WTC11 (cell line): ENCODE data around the gene CCDC88B. TPM values are rescaled to one million over a fixed set of nuclear protein-coding genes. Genes with fewer than 3 reads are reported as not detected.

ENCODE experiments used
- ATAC-seq: fragments of 200-7000 bp; cut with Tn5 transposase; 2 replicates; pipeline ENCODE4 v1.10.0; 2021; ENCODE audit warnings: mild to moderate bottlenecking, moderate library complexity
- CTCF ChIA-PET: fragments of 300-600 bp; sonication (Branson Sonifier 250); formaldehyde crosslinking; loops from one replicate; lab custom pipeline; 2021; ENCODE audit warnings: antibody characterized with exemption; lab: Charles Lee
- POLR2A ChIA-PET: fragments of 350-600 bp; sonication (Branson Sonifier 250); formaldehyde crosslinking; loops from one replicate; lab custom pipeline; 2021; ENCODE audit warnings: antibody characterized with exemption; lab: Charles Lee
- DNase-seq: peaks from one replicate; pipeline ENCODE4 v3.0.0; 2021; ENCODE audit warnings: low spot score
- H3K27ac Mint-ChIP-seq: 2 replicates; pipeline ENCODE4 v1.8.0; 2021; ENCODE audit warnings: mixed read lengths
- H3K27me3 Mint-ChIP-seq: 2 replicates; pipeline ENCODE4 v1.8.0; 2021; ENCODE audit warnings: low read depth, mild to moderate bottlenecking, moderate library complexity, mixed read lengths
- H3K36me3 Mint-ChIP-seq: 2 replicates; pipeline ENCODE4 v1.8.0; 2021; ENCODE audit warnings: mixed read lengths
- H3K4me1 Mint-ChIP-seq: 2 replicates; pipeline ENCODE4 v1.8.0; 2022; ENCODE audit warnings: mixed read lengths
- H3K4me3 Mint-ChIP-seq: 2 replicates; pipeline ENCODE4 v1.8.0; 2021; ENCODE audit warnings: mild to moderate bottlenecking, moderate library complexity, mixed read lengths
- H3K9me3 Mint-ChIP-seq: 2 replicates; pipeline ENCODE4 v1.8.0; 2021; ENCODE audit warnings: mixed read lengths
- CREM ChIP-seq: sonication (generic); formaldehyde crosslinking; IDR thresholded peaks from 2 replicates; pipeline ENCODE4 v1.8.1; 2022; ENCODE audit warnings: mild to moderate bottlenecking, missing genetic modification reagents, moderate library complexity
- CTCF ChIP-seq: fragments of 200-600 bp; IDR thresholded peaks from 2 replicates; pipeline ENCODE4 v1.8.0; 2022; ENCODE audit warnings: antibody characterized with exemption
- ELF4 ChIP-seq: sonication (generic); formaldehyde crosslinking; IDR thresholded peaks from 2 replicates; pipeline ENCODE4 v1.8.1; 2022; ENCODE audit warnings: low read depth, mild to moderate bottlenecking, moderate library complexity, missing genetic modification reagents
- EMX1 ChIP-seq: fragments of 250-450 bp; sonication (Bioruptor Pico); IDR thresholded peaks from 2 replicates; pipeline ENCODE4 v1.8.0; 2021; ENCODE audit warnings: mild to moderate bottlenecking
- FOXJ3 ChIP-seq: sonication (generic); formaldehyde crosslinking; IDR thresholded peaks from 2 replicates; pipeline ENCODE4 v1.9.0; 2021; ENCODE audit warnings: missing genetic modification reagents, mild to moderate bottlenecking, borderline replicate concordance
- FOXK1 ChIP-seq: sonication (generic); formaldehyde crosslinking; IDR thresholded peaks from 2 replicates; pipeline ENCODE4 v1.8.0; 2022; ENCODE audit warnings: mild to moderate bottlenecking, moderate library complexity, missing genetic modification reagents
- GABPB1 ChIP-seq: sonication (generic); formaldehyde crosslinking; IDR thresholded peaks from 2 replicates; pipeline ENCODE4 v1.8.1; 2023; ENCODE audit warnings: mild to moderate bottlenecking, missing genetic modification reagents
- IRF2 ChIP-seq: sonication (generic); formaldehyde crosslinking; IDR thresholded peaks from 2 replicates; pipeline ENCODE4 v1.8.0; 2022; ENCODE audit warnings: low read depth, missing genetic modification reagents, borderline replicate concordance
- JAZF1 ChIP-seq: fragments of 250-450 bp; sonication (Bioruptor Pico); IDR thresholded peaks from 2 replicates; pipeline ENCODE4 v1.9.0; 2021; ENCODE audit warnings: moderate library complexity, mild to moderate bottlenecking, inconsistent platforms
- KAT7 ChIP-seq: sonication (generic); formaldehyde crosslinking; IDR thresholded peaks from 2 replicates; pipeline ENCODE4 v1.8.1; 2023; ENCODE audit warnings: missing genetic modification reagents, mild to moderate bottlenecking, borderline replicate concordance
- MYBL2 ChIP-seq: sonication (generic); formaldehyde crosslinking; IDR thresholded peaks from 2 replicates; pipeline ENCODE4 v1.8.1; 2023; ENCODE audit warnings: mild to moderate bottlenecking, moderate library complexity, missing genetic modification reagents
- NFE2L1 ChIP-seq: sonication (generic); formaldehyde crosslinking; IDR thresholded peaks from 2 replicates; pipeline ENCODE4 v1.8.1; 2023; ENCODE audit warnings: missing genetic modification reagents
- NR1H2 ChIP-seq: sonication (generic); formaldehyde crosslinking; IDR thresholded peaks from 2 replicates; pipeline ENCODE4 v1.9.0; 2021; ENCODE audit warnings: mild to moderate bottlenecking, moderate library complexity, missing genetic modification reagents
- PRDM15 ChIP-seq: sonication (generic); formaldehyde crosslinking; IDR thresholded peaks from 2 replicates; pipeline ENCODE4 v1.8.0; 2022; ENCODE audit warnings: missing genetic modification reagents
- PRRX2 ChIP-seq: fragments of 250-450 bp; sonication (Bioruptor Pico); IDR thresholded peaks from 2 replicates; pipeline ENCODE4 v1.8.0; 2021; ENCODE audit warnings: mild to moderate bottlenecking
- RELA ChIP-seq: sonication (generic); formaldehyde crosslinking; IDR thresholded peaks from 2 replicates; pipeline ENCODE4 v1.8.1; 2022; ENCODE audit warnings: missing genetic modification reagents, mild to moderate bottlenecking, borderline replicate concordance
- SMAD3 ChIP-seq: sonication (generic); formaldehyde crosslinking; IDR thresholded peaks from 2 replicates; pipeline ENCODE4 v1.8.0; 2022; ENCODE audit warnings: missing genetic modification reagents, mild to moderate bottlenecking, borderline replicate concordance
- SP1 ChIP-seq: sonication (generic); formaldehyde crosslinking; conservative IDR thresholded peaks from 2 replicates; pipeline ENCODE4 v1.8.1; 2022; ENCODE audit warnings: missing genetic modification reagents
- TP53 ChIP-seq: sonication (generic); formaldehyde crosslinking; IDR thresholded peaks from 2 replicates; pipeline ENCODE4 v1.8.1; 2023; ENCODE audit warnings: mild to moderate bottlenecking, missing genetic modification reagents
- ZNF138 ChIP-seq: sonication (generic); formaldehyde crosslinking; conservative IDR thresholded peaks from 2 replicates; pipeline ENCODE4 v1.8.1; 2022; ENCODE audit warnings: mild to moderate bottlenecking, moderate library complexity, missing genetic modification reagents
- ZNF232 ChIP-seq: sonication (generic); formaldehyde crosslinking; IDR thresholded peaks from 2 replicates; pipeline ENCODE4 v1.8.0; 2022; ENCODE audit warnings: mild to moderate bottlenecking, missing genetic modification reagents
- ZNF423 ChIP-seq: fragments of 250-450 bp; sonication (Bioruptor Pico); IDR thresholded peaks from 2 replicates; pipeline ENCODE4 v2.1.2; 2022; ENCODE audit warnings: mild to moderate bottlenecking, moderate library complexity
- total RNA-seq: library from RNA; stranded (reverse); gene quantifications from 3 replicates; pipeline ENCODE4 v1.2.3, GENCODE V29; 2021
- TF ChIP-seq, protein P1 (sequence below): sonication (generic); formaldehyde crosslinking; IDR thresholded peaks from 2 replicates; pipeline ENCODE4 v1.8.1; 2023; ENCODE audit warnings: mild to moderate bottlenecking, missing genetic modification reagents, moderate library complexity
- TF ChIP-seq, protein P2 (sequence below): sonication (generic); formaldehyde crosslinking; IDR thresholded peaks from 2 replicates; pipeline ENCODE4 v1.8.1; 2022; ENCODE audit warnings: low read depth, missing genetic modification reagents, borderline replicate concordance
- TF ChIP-seq, protein P3 (sequence below): sonication (generic); formaldehyde crosslinking; IDR thresholded peaks from 2 replicates; pipeline ENCODE4 v1.8.1; 2023; ENCODE audit warnings: mild to moderate bottlenecking, missing genetic modification reagents, moderate library complexity

The CCDC88B gene
- total RNA-seq, 1 experiment from 2014 or later = 17.0 TPM

GRCh38 chr11:64360448-64360921 lies 20.5 kb downstream of the CCDC88B start (continued):
- no peak for TF ChIP-seq ZNF232 (CRISPR knock-in tag)
- TF ChIP-seq ZNF138 (CRISPR knock-in tag) = no peak
- TF ChIP-seq PRDM15 (CRISPR knock-in tag) = no peak
- TF ChIP-seq FOXK1 (CRISPR knock-in tag) = no peak
- TF ChIP-seq, protein P1, sequence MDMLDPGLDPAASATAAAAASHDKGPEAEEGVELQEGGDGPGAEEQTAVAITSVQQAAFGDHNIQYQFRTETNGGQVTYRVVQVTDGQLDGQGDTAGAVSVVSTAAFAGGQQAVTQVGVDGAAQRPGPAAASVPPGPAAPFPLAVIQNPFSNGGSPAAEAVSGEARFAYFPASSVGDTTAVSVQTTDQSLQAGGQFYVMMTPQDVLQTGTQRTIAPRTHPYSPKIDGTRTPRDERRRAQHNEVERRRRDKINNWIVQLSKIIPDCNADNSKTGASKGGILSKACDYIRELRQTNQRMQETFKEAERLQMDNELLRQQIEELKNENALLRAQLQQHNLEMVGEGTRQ (CRISPR knock-in tag) = no peak
- no peak for TF ChIP-seq SP1 (CRISPR knock-in tag)
- no peak for TF ChIP-seq NFE2L1 (CRISPR knock-in tag)
- no peak for TF ChIP-seq ZNF423 (CRISPR knock-in tag)

DNA sequence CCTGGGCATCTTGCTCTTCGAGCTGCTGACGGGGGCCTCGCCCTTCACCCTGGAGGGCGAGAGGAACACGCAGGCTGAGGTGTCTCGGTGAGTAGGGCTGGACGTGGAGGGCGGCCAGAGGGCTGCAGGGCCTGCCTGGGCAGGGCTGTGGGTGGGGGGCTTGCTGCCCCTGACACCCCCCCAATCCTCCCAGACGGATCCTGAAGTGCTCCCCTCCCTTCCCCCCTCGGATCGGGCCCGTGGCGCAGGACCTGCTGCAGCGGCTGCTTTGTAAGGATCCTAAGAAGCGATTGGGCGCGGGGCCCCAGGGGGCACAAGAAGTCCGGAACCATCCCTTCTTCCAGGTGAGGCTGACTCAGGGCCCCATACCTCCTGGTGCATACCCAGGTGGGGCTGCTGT lies 21.7 kb downstream of the CCDC88B start:
- H3K4me1 Mint-ChIP-seq = peaks cover 17% of the 10 kb centered on the region
- peaks cover 39% of the 10 kb centered on the region for H3K36me3 Mint-ChIP-seq
- no peaks in the 10 kb centered on the region for H3K27me3 Mint-ChIP-seq
- POLR2A ChIA-PET = no interaction called here
- no peaks in the 10 kb centered on the region for H3K9me3 Mint-ChIP-seq
- no peak for ATAC-seq
- no peak overlapping the region for H3K4me3 Mint-ChIP-seq
- CTCF ChIA-PET = interaction anchor here (1.2 to 2.6 kb wide), 3 partner anchors 20 to 87 kb away, joined by 4 to 20 read pairs (median 6); partner anchors contain the start of gene ESRRA
- no peak for TF ChIP-seq PRRX2 (CRISPR knock-in tag)
- no peak for TF ChIP-seq KAT7 (CRISPR knock-in tag)
- TF ChIP-seq CTCF = no peak
- no peak for TF ChIP-seq SMAD3 (CRISPR knock-in tag)
- TF ChIP-seq TP53 (CRISPR knock-in tag) = no peak
- TF ChIP-seq ELF4 (CRISPR knock-in tag) = no peak
- no peak for TF ChIP-seq NR1H2 (CRISPR knock-in tag)
- TF ChIP-seq IRF2 (CRISPR knock-in tag) = no peak
- TF ChIP-seq NFE2L1 (CRISPR knock-in tag) = no peak
- no peak for TF ChIP-seq FOXJ3 (CRISPR knock-in tag)
- TF ChIP-seq, protein P1 (CRISPR knock-in tag) = no peak
- TF ChIP-seq, all 79 proteins: peak for 0
- no peak overlapping the region for H3K27ac Mint-ChIP-seq
- no peak for DNase-seq

GRCh38 chr11:64362339-64362738 lies 22.3 kb downstream of the CCDC88B start:
- ChIA-PET CTCF (interaction anchor here (0.6 kb wide), 1 partner anchor 61 kb away, joined by 4 read pairs; no protein-coding TSS in a partner anchor), POLR2A (no interaction called here)
- Mint-ChIP-seq H3K4me1 (peaks cover 15% of the 10 kb centered on the region), H3K36me3 (peaks cover 41% of the 10 kb centered on the region), H3K4me3 (no peak overlapping the region), H3K27ac (no peak overlapping the region), H3K27me3 (no peaks in the 10 kb centered on the region), H3K9me3 (no peaks in the 10 kb centered on the region)
- no peak for DNase-seq
- no peak for ATAC-seq
- TF ChIP-seq JAZF1 (CRISPR knock-in tag) = no peak
- TF ChIP-seq, protein P2, sequence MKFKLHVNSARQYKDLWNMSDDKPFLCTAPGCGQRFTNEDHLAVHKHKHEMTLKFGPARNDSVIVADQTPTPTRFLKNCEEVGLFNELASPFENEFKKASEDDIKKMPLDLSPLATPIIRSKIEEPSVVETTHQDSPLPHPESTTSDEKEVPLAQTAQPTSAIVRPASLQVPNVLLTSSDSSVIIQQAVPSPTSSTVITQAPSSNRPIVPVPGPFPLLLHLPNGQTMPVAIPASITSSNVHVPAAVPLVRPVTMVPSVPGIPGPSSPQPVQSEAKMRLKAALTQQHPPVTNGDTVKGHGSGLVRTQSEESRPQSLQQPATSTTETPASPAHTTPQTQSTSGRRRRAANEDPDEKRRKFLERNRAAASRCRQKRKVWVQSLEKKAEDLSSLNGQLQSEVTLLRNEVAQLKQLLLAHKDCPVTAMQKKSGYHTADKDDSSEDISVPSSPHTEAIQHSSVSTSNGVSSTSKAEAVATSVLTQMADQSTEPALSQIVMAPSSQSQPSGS = no peak
- TF ChIP-seq MYBL2 = no peak
- TF ChIP-seq GABPB1 (CRISPR knock-in tag) = no peak
- TF ChIP-seq, protein P3, sequence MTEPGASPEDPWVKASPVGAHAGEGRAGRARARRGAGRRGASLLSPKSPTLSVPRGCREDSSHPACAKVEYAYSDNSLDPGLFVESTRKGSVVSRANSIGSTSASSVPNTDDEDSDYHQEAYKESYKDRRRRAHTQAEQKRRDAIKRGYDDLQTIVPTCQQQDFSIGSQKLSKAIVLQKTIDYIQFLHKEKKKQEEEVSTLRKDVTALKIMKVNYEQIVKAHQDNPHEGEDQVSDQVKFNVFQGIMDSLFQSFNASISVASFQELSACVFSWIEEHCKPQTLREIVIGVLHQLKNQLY = no peak
- no peak for TF ChIP-seq RELA (CRISPR knock-in tag)
- TF ChIP-seq EMX1 (CRISPR knock-in tag) = no peak
- TF ChIP-seq, protein P1 (CRISPR knock-in tag) = no peak
- no peak for TF ChIP-seq CREM
- TF ChIP-seq ZNF423 (CRISPR knock-in tag) = no peak
